Ovary (tissue), 3 donors: ENCODE data around the gene PES1.

Experiments
- EP300 ChIP-seq: sonication (generic); formaldehyde crosslinking; IDR thresholded peaks from one replicate; pipeline ENCODE4 v1.6.1; 2017; ENCODE audit warnings: antibody characterized with exemption
- POLR2A ChIP-seq: fragments of 450-650 bp; IDR thresholded peaks from one replicate; pipeline ENCODE4 v1.6.1; 2017; ENCODE audit warnings: antibody characterized with exemption, mild to moderate bottlenecking, moderate library complexity
- TF ChIP-seq, protein P1 (sequence below), 3 donors: fragments of 450-650 bp in 2 of 3; fragments of 200-600 bp in 1 of 3; IDR thresholded peaks; one replicate each; pipeline versions ENCODE4 v1.5.1 to v1.8.0; 2016 to 2022; ENCODE audit warnings: antibody characterized with exemption in 3 of 3, mild to moderate bottlenecking in 1 of 3
- donor health status: DM: no; HTN: no; CAD: no.

DNA sequence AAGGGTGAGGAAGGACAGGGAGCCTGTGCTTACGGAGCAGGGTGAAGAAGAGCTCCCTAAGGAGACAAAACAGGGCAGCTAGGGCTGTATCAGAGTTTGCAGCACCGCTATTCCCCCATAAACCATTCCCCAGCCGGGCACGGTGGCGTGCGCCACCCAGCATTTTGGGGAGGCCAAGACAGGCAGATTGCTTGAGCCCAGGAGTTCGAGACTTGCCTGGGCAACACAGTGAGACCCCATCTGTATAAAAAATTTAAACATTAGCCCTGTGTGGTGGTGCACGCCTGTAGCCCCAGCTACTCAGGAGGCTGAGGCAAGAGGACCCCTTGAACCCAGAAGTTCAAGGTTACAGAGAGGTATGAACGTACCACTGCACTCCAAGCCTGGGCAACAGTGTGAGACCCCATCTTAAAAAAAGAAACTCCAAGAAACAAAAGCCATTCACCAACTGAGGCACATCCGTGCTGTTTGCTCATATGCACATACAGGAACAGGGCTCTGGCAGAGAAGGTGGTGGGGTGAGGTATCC is 22.0 kb downstream of the PES1 start:
- TF ChIP-seq, protein P1, sequence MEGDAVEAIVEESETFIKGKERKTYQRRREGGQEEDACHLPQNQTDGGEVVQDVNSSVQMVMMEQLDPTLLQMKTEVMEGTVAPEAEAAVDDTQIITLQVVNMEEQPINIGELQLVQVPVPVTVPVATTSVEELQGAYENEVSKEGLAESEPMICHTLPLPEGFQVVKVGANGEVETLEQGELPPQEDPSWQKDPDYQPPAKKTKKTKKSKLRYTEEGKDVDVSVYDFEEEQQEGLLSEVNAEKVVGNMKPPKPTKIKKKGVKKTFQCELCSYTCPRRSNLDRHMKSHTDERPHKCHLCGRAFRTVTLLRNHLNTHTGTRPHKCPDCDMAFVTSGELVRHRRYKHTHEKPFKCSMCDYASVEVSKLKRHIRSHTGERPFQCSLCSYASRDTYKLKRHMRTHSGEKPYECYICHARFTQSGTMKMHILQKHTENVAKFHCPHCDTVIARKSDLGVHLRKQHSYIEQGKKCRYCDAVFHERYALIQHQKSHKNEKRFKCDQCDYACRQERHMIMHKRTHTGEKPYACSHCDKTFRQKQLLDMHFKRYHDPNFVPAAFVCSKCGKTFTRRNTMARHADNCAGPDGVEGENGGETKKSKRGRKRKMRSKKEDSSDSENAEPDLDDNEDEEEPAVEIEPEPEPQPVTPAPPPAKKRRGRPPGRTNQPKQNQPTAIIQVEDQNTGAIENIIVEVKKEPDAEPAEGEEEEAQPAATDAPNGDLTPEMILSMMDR (IDR thresholded peaks at IDR 0.05): no peak
- TF ChIP-seq EP300 (no peak), POLR2A (no peak)
